ENCODE data around the gene DNAH7.

DNA sequence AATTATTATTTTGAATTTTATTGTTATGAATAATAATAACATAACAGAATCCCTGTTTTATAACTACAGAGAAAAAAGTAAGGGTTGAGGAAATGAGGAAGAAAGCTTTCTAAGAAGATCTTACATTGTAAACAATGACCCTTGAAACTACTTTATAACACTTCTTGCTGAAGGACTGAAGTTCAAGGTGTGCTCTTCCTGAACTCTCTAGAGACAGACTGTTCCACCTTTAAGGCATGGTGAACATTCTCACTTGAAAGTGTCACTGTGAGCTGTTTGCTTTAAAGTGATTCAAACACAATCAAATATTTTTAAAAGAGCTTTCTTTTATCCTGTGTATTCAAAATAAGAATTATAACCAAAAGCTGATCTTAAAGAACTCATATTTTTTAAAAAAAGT lies 131.5 kb downstream of the DNAH7 start:
- no peak for TF ChIP-seq POLR2A (IDR thresholded peaks at IDR 0.05)
- TF ChIP-seq, protein P1, sequence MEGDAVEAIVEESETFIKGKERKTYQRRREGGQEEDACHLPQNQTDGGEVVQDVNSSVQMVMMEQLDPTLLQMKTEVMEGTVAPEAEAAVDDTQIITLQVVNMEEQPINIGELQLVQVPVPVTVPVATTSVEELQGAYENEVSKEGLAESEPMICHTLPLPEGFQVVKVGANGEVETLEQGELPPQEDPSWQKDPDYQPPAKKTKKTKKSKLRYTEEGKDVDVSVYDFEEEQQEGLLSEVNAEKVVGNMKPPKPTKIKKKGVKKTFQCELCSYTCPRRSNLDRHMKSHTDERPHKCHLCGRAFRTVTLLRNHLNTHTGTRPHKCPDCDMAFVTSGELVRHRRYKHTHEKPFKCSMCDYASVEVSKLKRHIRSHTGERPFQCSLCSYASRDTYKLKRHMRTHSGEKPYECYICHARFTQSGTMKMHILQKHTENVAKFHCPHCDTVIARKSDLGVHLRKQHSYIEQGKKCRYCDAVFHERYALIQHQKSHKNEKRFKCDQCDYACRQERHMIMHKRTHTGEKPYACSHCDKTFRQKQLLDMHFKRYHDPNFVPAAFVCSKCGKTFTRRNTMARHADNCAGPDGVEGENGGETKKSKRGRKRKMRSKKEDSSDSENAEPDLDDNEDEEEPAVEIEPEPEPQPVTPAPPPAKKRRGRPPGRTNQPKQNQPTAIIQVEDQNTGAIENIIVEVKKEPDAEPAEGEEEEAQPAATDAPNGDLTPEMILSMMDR (IDR thresholded peaks at IDR 0.05 in 4 of 5, conservative IDR thresholded peaks at IDR 0.05 in 1 of 5): no peak

Measured in gastrocnemius medialis (tissue), 4 donors.